SK-N-SH (cell line): ENCODE results near the gene KCTD8. TPM values are rescaled to one million over a fixed set of nuclear protein-coding genes. Genes with fewer than 3 reads are reported as not detected.

Experiments
- CTCF ChIA-PET: fragments of 300-600, 350-600 bp; formaldehyde crosslinking; extraction: SDS; loops from one replicate; lab custom pipeline; 2021; lab: Yijun Ruan, JAX
- POLR2A ChIA-PET: fragments of 350-600 bp; sonication (Branson Sonifier 250); formaldehyde crosslinking; extraction: SDS; loops from one replicate; lab custom pipeline; 2020; ENCODE audit warnings: antibody characterized with exemption, inconsistent platforms; lab: Yijun Ruan, JAX
- DNase-seq: peaks from one replicate; pipeline ENCODE4 v3.0.0; 2012
- H2AFZ ChIP-seq: fragments of 200-600 bp; sonication (generic); 2 replicates; pipeline ENCODE4 v1.8.1; 2016; ENCODE audit warnings: antibody characterized with exemption, mild to moderate bottlenecking, low read depth
- H3F3A ChIP-seq: fragments of 200-600 bp; sonication (generic); replicated peaks from 2 replicates; pipeline ENCODE3; 2016; ENCODE audit warnings: antibody characterized with exemption, mild to moderate bottlenecking; ENCODE audit not compliant: insufficient read depth
- H3K27ac ChIP-seq, 2 experiments: fragments of 200-500 bp in 1 of 2; fragments of 200-600 bp in 1 of 2; sonication (Bioruptor generic) in 1 of 2; sonication (generic), shearing (Covaris generic) in 1 of 2; 2 replicates each; pipeline versions ENCODE4 v1.5.1 to v1.6.1; 2014 to 2016; ENCODE audit warnings: low read depth in 2 of 2, inconsistent platforms in 1 of 2, low read length in 1 of 2, mild to moderate bottlenecking in 1 of 2, mixed read lengths in 1 of 2
- H3K27me3 ChIP-seq: fragments of 200-600 bp; sonication (generic), shearing (Covaris generic); 2 replicates; pipeline ENCODE4 v1.6.1; 2016; ENCODE audit warnings: mixed run types; ENCODE audit not compliant: insufficient read depth
- H3K36me3 ChIP-seq, 2 experiments: fragments of 200-500 bp in 1 of 2; fragments of 200-600 bp in 1 of 2; sonication (Bioruptor generic) in 1 of 2; sonication (generic) in 1 of 2; replicated peaks in 1 of 2; 2 replicates each; pipeline versions ENCODE3 to v1.5.1; 2014 to 2016; ENCODE audit warnings: low read length in 1 of 2, mild to moderate bottlenecking in 1 of 2; ENCODE audit not compliant: insufficient read depth in 2 of 2, control insufficient read depth in 1 of 2
- H3K4me1 ChIP-seq, 2 experiments: fragments of 200-500 bp in 1 of 2; fragments of 200-600 bp in 1 of 2; sonication (Bioruptor generic) in 1 of 2; sonication (generic), shearing (Covaris generic) in 1 of 2; 2 replicates each; pipeline versions ENCODE4 v1.5.1 to v1.6.1; 2014 to 2016; ENCODE audit warnings: low read depth in 1 of 2, low read length in 1 of 2, mixed run types in 1 of 2; ENCODE audit not compliant: insufficient read depth in 2 of 2, control insufficient read depth in 1 of 2
- H3K4me2 ChIP-seq: fragments of 200-600 bp; sonication (generic), shearing (Covaris generic); 2 replicates; pipeline ENCODE4 v1.6.1; 2017; ENCODE audit warnings: mixed run types
- H3K4me3 ChIP-seq, 2 experiments: fragments of 200-500 bp in 1 of 2; fragments of 200-600 bp in 1 of 2; sonication (Bioruptor generic) in 1 of 2; sonication (generic), shearing (Covaris generic) in 1 of 2; 2 replicates each; pipeline versions ENCODE4 v1.5.1 to v1.8.1; 2014 to 2016; ENCODE audit warnings: low read depth in 2 of 2, inconsistent platforms in 1 of 2, low read length in 1 of 2, mild to moderate bottlenecking in 1 of 2, mixed read lengths in 1 of 2, moderate library complexity in 1 of 2
- H3K79me2 ChIP-seq: fragments of 200-600 bp; sonication (generic); 2 replicates; pipeline ENCODE4 v1.8.1; 2017; ENCODE audit warnings: mild to moderate bottlenecking; ENCODE audit not compliant: insufficient read depth
- H3K9ac ChIP-seq: fragments of 200-600 bp; sonication (generic); 2 replicates; pipeline ENCODE4 v1.6.1; 2017; ENCODE audit warnings: mixed run types
- H3K9me2 ChIP-seq: fragments of 200-600 bp; sonication (generic); 2 replicates; pipeline ENCODE4 v1.6.1; 2017; ENCODE audit warnings: mixed run types
- H3K9me3 ChIP-seq: fragments of 200-600 bp; sonication (generic); 2 replicates; pipeline ENCODE4 v1.6.1; 2017; ENCODE audit warnings: mixed run types, mild to moderate bottlenecking, moderate library complexity
- H4K20me1 ChIP-seq: fragments of 200-600 bp; sonication (generic); 2 replicates; pipeline ENCODE4 v1.6.1; 2017; ENCODE audit warnings: mild to moderate bottlenecking, mixed run types; ENCODE audit not compliant: insufficient read depth
- CHD2 ChIP-seq: fragments of 150-350 bp; IDR thresholded peaks from 2 replicates; pipeline ENCODE4 v1.6.1; 2018; ENCODE audit warnings: low read length; ENCODE audit not compliant: partially characterized antibody
- ELF1 ChIP-seq: IDR thresholded peaks from 2 replicates; pipeline ENCODE4 v1.4.0; 2012
- FOXJ3 ChIP-seq: sonication (generic); formaldehyde crosslinking; IDR thresholded peaks from 2 replicates; pipeline ENCODE4 v1.5.1; 2020; ENCODE audit warnings: mild to moderate bottlenecking, missing genetic modification reagents
- FOXM1 ChIP-seq: IDR thresholded peaks from 2 replicates; pipeline ENCODE4 v1.4.0; 2012; ENCODE audit warnings: low read depth, mild to moderate bottlenecking
- GABPA ChIP-seq: IDR thresholded peaks from 2 replicates; pipeline ENCODE4 v1.4.0; 2012; ENCODE audit warnings: low read depth, mild to moderate bottlenecking
- POLR2AphosphoS5 ChIP-seq: IDR thresholded peaks from 2 replicates; pipeline ENCODE4 v1.6.1; 2012; ENCODE audit warnings: low read depth, low read length
- RAD21 ChIP-seq: IDR thresholded peaks from 2 replicates; pipeline ENCODE4 v1.6.1; 2012; ENCODE audit warnings: mild to moderate bottlenecking, low read length
- RCOR1 ChIP-seq: fragments of 150-350 bp; IDR thresholded peaks from 2 replicates; pipeline ENCODE4 v1.6.1; 2017; ENCODE audit warnings: antibody characterized with exemption, low read length
- RFX5 ChIP-seq: IDR thresholded peaks from 2 replicates; pipeline ENCODE4 v1.6.1; 2012; ENCODE audit warnings: mild to moderate bottlenecking, improper control_type of control experiment, low read length
- SMC3 ChIP-seq: IDR thresholded peaks from 2 replicates; pipeline ENCODE4 v1.6.1; 2012; ENCODE audit warnings: low read depth, low read length, improper control_type of control experiment
- TAF1 ChIP-seq: IDR thresholded peaks from 2 replicates; pipeline ENCODE4 v1.6.1; 2012; ENCODE audit warnings: low read depth, mild to moderate bottlenecking, low read length, moderate library complexity, borderline replicate concordance
- WGBS: methylation state at CpG from one replicate; pipeline ENCODE4 v1.1.6; 2017; ENCODE audit warnings: low lambda C conversion rate; 5-methylcytosine and 5-hydroxymethylcytosine counted together
- polyA plus RNA-seq, 3 experiments: library from polyadenylated mRNA; depleted of rRNA; stranded (reverse); fragments of >200 nt; gene quantifications; 2 replicates each; pipeline ENCODE4 v1.2.3, GENCODE V29; 2012
- TF ChIP-seq, protein P1 (sequence below): IDR thresholded peaks from 2 replicates; pipeline ENCODE4; 2012
- TF ChIP-seq, protein P2 (sequence below): IDR thresholded peaks from 2 replicates; pipeline ENCODE4 v1.4.0; 2012; ENCODE audit warnings: low read depth, borderline replicate concordance
- TF ChIP-seq, protein P3 (sequence below): fragments of 150-350 bp; IDR thresholded peaks from 2 replicates; pipeline ENCODE4 v1.6.1; 2017; ENCODE audit warnings: antibody characterized with exemption, low read length, low read depth, borderline replicate concordance
- TF ChIP-seq, protein P4 (sequence below): IDR thresholded peaks from 2 replicates; pipeline ENCODE4 v1.4.0; 2012; ENCODE audit warnings: low read depth, borderline replicate concordance

KCTD8 gene
- polyA plus RNA-seq, 1 of the 3 experiments (the other 2 are of a cell fraction): not detected

DNA sequence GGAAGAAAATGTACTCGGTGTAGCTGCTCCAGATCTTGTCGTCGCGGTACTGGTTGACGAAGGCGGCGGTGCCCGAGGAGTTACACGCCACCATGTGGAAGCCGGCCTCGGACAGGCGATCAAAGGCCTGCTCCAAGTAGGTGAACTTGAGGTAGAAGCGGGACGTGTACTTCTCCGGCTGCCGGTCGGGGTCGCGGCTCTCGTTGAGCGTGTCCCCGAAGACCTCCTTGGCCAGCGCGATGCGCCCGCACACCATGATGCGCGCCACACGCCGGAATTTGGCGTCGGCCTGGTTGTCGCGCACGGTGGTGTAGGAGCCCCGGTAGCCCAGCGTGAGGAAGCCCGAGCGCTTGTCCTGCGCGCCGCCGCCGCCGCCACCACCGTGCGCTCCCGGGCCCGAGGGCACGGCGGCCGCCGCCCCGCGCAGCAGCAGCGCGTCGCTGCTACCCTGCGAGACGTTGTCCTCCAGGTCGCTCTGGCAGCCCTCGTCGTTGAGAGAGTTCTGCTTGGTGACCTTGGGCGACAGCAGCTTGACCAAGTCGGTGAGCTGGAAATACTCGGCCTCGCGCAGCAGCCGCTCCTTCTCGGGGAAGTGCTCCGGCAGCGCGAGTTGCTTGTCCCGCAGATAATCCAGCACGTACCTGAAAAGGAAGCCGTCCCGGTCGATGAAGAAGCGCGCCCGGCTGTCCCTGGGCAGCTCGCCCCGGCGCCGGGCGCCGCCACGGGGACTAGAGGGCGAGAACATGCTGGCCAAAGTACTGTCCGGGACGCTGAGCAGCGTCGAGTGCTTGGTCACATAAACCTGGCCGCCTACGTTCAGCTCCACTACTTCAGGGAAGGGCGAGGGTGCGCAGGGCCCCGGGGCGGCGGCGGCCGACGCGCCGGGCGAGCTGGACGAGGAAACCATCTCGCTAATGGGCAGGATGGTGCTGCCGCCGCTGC, 775 bp downstream of the KCTD8 start:
- no peaks in the 10 kb centered on the region for H3F3A ChIP-seq
- H3K4me3 ChIP-seq: peak overlapping the region in 1 of 2 experiments; percentile 33; a peak in 2 of 4 replicates
- peaks cover 0 to 9% of the 10 kb centered on the region in 2 experiments; a peak in 2 of 4 replicates for H3K4me1 ChIP-seq
- H3K27ac ChIP-seq: no peak overlapping the region
- H3K9ac ChIP-seq: no peak overlapping the region
- peak overlapping the region; percentile 82 for H2AFZ ChIP-seq
- ChIA-PET POLR2A (no interaction called here), CTCF (interaction anchor here (0.8 to 2.4 kb wide), 9 partner anchors 10 to 176 kb away, joined by 3 to 16 read pairs (median 4); no protein-coding TSS in a partner anchor)
- H3K9me2 ChIP-seq: no peaks in the 10 kb centered on the region
- peak overlapping the region; percentile 85 for H3K4me2 ChIP-seq
- no peaks in the 10 kb centered on the region for H3K36me3 ChIP-seq
- WGBS: 8% methylated on average over 19 of the region's 110 CpGs
- no peaks in the 10 kb centered on the region for H3K9me3 ChIP-seq
- peaks cover 32% of the 10 kb centered on the region for H3K27me3 ChIP-seq
- DNase-seq: peak; percentile 27
- no peaks in the 10 kb centered on the region for H3K79me2 ChIP-seq
- TF ChIP-seq SMC3 (no peak), FOXM1 (no peak), FOXJ3 (no peak), RCOR1 (no peak)
- TF ChIP-seq, protein P1, sequence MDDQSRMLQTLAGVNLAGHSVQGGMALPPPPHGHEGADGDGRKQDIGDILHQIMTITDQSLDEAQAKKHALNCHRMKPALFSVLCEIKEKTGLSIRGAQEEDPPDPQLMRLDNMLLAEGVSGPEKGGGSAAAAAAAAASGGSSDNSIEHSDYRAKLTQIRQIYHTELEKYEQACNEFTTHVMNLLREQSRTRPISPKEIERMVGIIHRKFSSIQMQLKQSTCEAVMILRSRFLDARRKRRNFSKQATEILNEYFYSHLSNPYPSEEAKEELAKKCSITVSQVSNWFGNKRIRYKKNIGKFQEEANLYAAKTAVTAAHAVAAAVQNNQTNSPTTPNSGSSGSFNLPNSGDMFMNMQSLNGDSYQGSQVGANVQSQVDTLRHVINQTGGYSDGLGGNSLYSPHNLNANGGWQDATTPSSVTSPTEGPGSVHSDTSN: no peak
- H4K20me1 ChIP-seq: no peaks in the 10 kb centered on the region

DNA sequence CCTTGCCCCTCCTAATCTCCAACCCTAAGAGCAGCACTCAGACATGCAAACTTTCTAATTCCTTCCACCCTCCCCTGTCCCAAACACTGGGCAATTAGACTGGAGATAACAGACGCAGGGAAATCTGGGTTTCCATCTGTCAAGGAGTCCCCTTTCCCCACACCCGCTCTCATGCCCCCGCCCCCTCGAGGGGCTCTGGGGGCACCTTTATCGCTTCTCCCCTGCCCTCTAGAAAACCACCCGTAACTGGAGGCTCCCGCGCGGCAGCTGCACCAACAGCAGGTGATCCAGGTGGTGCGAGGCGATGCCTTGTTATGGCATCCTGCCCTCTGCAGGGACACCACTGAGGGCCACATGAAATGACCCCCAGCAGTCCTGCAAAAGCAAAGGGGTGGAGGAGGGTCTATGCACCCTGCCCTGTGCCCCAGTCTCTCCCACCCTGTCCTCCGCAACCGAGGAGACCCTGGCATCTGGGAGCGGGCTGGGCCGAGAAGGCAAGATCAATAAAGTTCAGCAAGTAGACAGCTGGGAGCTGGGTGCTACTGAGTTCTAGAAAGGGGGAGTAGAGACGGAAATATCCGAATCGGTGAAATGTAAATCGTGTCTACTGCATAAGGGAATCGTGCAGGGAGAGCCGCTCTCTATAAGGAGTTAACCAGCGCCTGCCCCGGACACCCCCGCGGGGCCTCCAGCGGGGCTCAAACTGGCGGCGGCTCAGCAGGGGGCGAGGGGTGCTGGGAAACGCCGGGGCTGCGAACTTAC, 1.6 kb downstream of the KCTD8 start:
- TF ChIP-seq RAD21 (no peak), GABPA (no peak), TAF1 (no peak), ELF1 (no peak), CHD2 (no peak), RFX5 (no peak), POLR2AphosphoS5 (no peak)
- TF ChIP-seq, protein P2, sequence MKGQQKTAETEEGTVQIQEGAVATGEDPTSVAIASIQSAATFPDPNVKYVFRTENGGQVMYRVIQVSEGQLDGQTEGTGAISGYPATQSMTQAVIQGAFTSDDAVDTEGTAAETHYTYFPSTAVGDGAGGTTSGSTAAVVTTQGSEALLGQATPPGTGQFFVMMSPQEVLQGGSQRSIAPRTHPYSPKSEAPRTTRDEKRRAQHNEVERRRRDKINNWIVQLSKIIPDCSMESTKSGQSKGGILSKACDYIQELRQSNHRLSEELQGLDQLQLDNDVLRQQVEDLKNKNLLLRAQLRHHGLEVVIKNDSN: no peak
- TF ChIP-seq, protein P3, sequence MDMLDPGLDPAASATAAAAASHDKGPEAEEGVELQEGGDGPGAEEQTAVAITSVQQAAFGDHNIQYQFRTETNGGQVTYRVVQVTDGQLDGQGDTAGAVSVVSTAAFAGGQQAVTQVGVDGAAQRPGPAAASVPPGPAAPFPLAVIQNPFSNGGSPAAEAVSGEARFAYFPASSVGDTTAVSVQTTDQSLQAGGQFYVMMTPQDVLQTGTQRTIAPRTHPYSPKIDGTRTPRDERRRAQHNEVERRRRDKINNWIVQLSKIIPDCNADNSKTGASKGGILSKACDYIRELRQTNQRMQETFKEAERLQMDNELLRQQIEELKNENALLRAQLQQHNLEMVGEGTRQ: no peak
- TF ChIP-seq, protein P4, sequence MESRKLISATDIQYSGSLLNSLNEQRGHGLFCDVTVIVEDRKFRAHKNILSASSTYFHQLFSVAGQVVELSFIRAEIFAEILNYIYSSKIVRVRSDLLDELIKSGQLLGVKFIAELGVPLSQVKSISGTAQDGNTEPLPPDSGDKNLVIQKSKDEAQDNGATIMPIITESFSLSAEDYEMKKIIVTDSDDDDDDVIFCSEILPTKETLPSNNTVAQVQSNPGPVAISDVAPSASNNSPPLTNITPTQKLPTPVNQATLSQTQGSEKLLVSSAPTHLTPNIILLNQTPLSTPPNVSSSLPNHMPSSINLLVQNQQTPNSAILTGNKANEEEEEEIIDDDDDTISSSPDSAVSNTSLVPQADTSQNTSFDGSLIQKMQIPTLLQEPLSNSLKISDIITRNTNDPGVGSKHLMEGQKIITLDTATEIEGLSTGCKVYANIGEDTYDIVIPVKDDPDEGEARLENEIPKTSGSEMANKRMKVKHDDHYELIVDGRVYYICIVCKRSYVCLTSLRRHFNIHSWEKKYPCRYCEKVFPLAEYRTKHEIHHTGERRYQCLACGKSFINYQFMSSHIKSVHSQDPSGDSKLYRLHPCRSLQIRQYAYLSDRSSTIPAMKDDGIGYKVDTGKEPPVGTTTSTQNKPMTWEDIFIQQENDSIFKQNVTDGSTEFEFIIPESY: no peak
- Histone ChIP-seq H3K27ac (no peak overlapping the region), H3K4me3 (no peak overlapping the region), H3K79me2 (no peaks in the 10 kb centered on the region), H3K4me2 (no peak overlapping the region), H3K36me3 (no peaks in the 10 kb centered on the region), H3K4me1 (peaks cover 0 to 9% of the 10 kb centered on the region in 2 experiments; a peak in 2 of 4 replicates), H3K27me3 (peaks cover 32% of the 10 kb centered on the region), H2AFZ (no peak overlapping the region), H3K9me3 (no peaks in the 10 kb centered on the region), H4K20me1 (no peaks in the 10 kb centered on the region), H3F3A (no peaks in the 10 kb centered on the region), H3K9me2 (no peaks in the 10 kb centered on the region), H3K9ac (no peak overlapping the region)
- CTCF ChIA-PET: interaction anchor here (2.4 kb wide), 1 partner anchor 15 kb away, joined by 16 read pairs; no protein-coding TSS in a partner anchor
- DNase-seq: peak; percentile 3
- POLR2A ChIA-PET: no interaction called here
- 9% methylated on average over 19 of the region's 32 CpGs for WGBS
